ENCODE measurements around the gene HEG1. TPM values are rescaled to one million over a fixed set of nuclear protein-coding genes. Genes with fewer than 3 reads are reported as not detected.
A peak's percentile ranks its signal among the peaks of the same experiment; 100 is the strongest.

HEG1 gene
- total RNA-seq, 1 experiment from 2014 or later = 6.3 TPM

DNA sequence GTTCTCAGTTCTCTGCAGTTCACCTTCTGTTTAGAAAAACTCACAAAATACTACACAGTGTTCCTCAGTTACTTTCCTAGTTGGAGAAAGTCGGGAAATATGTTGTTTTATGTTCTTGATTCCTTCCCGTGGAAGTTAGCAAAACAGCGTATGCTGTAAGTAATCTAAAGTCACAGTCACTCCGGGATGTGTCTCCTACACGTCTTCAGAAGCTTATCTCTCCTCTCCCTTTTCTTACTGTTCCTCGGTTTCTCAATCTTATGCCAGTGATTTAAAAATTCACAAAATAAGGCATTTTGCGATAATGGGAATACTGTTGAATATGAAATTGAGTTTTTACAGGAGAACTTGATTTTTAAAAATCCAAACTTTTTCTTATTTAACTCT, 1.7 kb downstream of the HEG1 start:
- in situ Hi-C loops (cut with HindIII; ENCODE audit: low pct_unique_long_range_greater_than_20kb, low sequenced_read_pairs) = no loop called here
- DNase-seq (ENCODE audit: low read depth, low spot score) = no peak

DNA sequence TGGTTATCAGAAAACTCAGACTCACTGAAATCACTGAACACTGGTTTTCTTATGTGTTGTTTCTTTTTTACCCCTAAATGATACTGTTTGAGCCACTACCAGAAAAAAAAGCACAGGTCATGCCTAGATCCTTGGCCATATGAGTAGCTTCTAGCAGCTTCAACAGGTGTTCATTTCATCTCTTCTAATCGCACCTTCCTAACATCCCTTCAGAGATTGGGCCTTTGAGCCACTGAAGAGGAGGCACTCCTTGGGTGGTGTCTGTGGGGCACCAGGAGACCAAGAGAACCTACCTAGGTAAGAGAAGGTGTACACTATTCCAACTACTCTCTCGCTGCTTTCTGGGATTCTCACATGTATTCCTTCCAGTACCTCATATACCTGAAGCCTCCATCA, 2.5 kb downstream of the HEG1 start:
- in situ Hi-C loops (cut with HindIII; ENCODE audit: low pct_unique_long_range_greater_than_20kb, low sequenced_read_pairs) = no loop called here
- DNase-seq (ENCODE audit: low read depth, low spot score) = no peak

DNA sequence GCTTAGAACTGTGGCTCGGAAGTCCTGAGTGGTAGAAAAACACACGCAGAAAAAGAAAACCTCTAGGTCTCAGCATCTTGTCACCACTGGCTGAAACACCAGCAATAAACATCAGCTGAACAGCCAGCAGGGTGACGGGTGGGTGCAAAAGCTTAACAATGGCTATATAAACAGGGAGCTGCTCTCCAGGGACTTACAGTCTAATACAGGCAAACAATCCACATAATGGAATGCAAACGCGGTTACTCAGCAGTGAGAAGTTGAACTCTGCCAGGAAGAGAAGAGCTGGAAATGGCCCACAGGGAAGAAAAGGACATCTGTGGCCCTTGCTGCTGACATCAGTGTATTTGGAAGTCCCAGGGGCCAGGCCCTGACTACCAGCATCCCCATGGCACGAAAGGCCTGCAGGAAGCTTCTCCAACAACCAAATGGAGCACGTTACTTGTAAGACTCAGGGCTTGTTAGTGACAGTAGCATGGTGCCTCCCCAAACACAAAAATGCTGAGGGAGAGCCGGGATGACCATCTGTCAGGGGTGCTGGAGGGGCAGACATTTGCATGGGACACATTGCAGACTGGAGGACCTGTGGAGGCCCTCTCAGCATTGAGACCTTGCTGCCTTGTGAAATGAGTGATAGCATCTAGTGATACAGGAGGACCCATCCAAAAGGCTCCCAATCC, 3.0 kb downstream of the HEG1 start:
- DNase-seq (ENCODE audit: low read depth, low spot score) = peak; percentile 15
- in situ Hi-C loops (cut with HindIII; ENCODE audit: low pct_unique_long_range_greater_than_20kb, low sequenced_read_pairs) = no loop called here

DNA sequence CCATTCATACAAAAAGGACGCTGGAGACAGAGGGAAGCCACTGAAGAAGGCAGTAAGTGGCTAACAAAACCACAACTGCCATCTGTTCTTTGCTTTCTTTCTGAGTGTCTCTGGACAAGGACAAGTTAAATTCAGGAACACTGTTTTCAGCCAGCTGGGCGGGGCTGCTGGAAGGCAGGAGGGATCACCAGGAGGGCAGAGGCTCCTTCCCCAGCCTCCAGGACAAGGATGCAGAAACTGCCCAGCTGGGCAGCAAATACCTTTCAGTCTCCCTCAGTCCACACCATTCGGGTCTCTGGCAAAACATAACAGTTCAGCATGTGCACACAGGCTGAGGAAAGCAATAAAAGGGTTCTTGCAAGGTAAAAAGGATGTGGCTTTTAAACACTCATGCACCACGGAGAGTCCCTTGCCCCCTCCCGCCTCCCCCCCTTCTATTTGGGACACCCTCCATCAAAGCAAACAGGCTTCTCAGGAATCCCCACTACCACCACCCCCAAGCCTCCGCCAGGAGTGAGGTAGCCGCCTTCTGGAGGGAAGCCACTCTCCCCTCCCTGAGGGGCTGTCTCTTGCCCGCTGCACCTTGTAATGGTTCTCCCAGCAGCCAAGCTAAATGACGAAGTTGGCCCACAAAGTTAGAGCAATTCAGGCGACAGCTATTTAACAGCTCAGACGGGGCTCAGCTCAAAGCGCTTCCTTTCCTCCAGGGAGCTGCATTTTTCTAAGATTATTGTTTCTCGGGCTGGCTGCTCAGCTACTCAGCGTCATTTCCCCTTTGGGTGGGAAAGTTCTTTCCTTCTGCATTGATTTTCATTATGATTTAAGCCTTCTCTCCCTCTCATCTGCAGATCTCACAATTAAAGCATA, 3.8 kb downstream of the HEG1 start:
- in situ Hi-C loops (cut with HindIII; ENCODE audit: low pct_unique_long_range_greater_than_20kb, low sequenced_read_pairs) = no loop called here
- no peak for DNase-seq (ENCODE audit: low read depth, low spot score)

- in situ Hi-C loops (cut with HindIII; ENCODE audit: low pct_unique_long_range_greater_than_20kb, low sequenced_read_pairs) = no loop called here
- DNase-seq (ENCODE audit: low read depth, low spot score) = no peak
These were observed 4.6 kb downstream of the HEG1 start for GRCh38 chr3:125051205-125051604.

DNA sequence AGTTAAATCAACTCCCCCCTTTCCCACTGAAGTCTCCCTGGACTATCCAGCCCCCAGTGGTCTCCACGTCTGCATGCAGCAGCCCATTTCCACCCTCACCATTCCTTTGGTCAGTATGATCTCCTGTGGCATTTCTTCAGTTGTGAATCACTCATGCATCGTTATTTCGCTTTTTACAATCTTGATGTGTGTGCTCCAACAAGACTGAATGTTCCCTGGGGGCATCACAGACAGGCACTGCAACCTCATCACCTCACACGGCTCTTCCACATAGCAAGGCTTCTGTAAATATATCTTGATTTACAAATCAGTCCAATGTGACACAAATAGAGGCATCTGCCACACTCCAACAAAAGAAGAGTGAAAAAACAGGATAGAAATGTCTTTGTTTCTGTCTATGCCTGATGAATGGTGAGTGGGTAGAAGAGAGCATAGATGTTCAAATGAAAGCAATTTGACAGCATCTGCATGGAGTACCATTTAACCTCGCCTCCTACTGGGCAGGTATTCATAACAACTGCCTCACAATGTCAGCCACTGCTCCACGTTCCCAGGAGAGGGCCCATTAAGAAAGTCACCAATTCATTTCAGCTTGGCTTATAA, 5.2 kb downstream of the HEG1 start:
- no peak for DNase-seq (ENCODE audit: low read depth, low spot score)
- in situ Hi-C loops (cut with HindIII; ENCODE audit: low pct_unique_long_range_greater_than_20kb, low sequenced_read_pairs) = no loop called here

- DNase-seq (ENCODE audit: low read depth, low spot score) = no peak
- in situ Hi-C loops (cut with HindIII; ENCODE audit: low pct_unique_long_range_greater_than_20kb, low sequenced_read_pairs) = no loop called here
These were observed 7.5 kb downstream of the HEG1 start for GRCh38 chr3:125048282-125048681.

GRCh38 chr3:125045965-125046364, 9.8 kb downstream of the HEG1 start:
- in situ Hi-C loops (cut with HindIII; ENCODE audit: low pct_unique_long_range_greater_than_20kb, low sequenced_read_pairs) = no loop called here
- peak; percentile 36 for DNase-seq (ENCODE audit: low read depth, low spot score)

DNA sequence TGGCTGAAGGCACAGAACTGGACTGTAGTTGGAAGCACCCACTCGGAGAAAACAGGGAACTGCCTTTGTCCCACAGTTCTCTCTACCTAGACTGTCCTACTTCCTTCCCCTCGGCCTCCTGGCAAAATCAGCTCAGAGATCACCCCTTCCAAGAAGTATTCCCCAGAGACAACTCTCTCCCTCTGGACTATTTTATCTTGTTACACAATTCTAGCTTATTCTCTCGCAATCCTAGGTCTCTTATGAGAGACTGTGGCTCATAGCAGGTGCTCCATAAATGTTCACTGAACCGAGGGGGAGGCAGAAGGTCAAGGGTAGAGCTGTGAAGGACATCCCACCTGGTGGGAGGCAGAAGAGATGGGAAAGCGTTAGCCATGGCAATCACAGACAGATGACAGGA, 10.6 kb downstream of the HEG1 start:
- in situ Hi-C loops (cut with HindIII; ENCODE audit: low pct_unique_long_range_greater_than_20kb, low sequenced_read_pairs) = no loop called here
- no peak for DNase-seq (ENCODE audit: low read depth, low spot score)

- in situ Hi-C loops (cut with HindIII; ENCODE audit: low pct_unique_long_range_greater_than_20kb, low sequenced_read_pairs) = no loop called here
- no peak for DNase-seq (ENCODE audit: low read depth, low spot score)
These were observed 12.1 kb downstream of the HEG1 start for GRCh38 chr3:125043599-125044151.

DNA sequence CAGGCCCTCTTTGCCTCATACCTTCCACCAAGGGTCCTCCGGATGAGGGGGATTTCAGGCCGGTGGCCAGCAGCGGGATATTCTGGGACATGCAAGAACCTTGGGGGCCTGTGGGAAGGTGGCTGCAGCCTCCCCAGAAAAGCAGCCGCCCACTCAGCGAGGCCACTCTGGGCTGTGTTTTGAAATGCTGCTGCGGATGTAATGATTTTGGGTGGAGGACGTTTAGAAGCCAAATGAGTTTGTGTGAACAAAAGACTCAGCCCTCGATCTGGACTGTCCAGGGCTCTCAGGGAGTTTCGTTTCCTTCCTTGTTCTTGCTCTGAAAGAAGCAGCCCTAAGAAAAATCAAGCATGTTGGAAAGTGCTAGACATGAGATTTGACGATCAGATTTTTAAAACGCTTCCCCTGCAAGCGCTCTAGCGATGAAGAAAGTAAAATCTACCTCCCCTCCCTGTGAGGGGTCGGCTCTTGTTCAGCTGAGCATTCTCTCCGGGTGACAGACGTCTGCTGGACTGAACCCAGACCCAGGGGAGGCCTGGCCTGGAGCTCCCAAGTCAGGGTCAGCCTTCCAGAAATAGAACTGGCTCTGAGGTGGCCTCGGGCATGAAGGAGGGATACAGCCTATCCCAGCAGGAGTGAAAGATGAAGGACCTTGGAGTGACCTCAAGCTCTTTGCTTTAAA, 12.9 kb downstream of the HEG1 start:
- no peak for DNase-seq (ENCODE audit: low read depth, low spot score)
- in situ Hi-C loops (cut with HindIII; ENCODE audit: low pct_unique_long_range_greater_than_20kb, low sequenced_read_pairs) = no loop called here

DNA sequence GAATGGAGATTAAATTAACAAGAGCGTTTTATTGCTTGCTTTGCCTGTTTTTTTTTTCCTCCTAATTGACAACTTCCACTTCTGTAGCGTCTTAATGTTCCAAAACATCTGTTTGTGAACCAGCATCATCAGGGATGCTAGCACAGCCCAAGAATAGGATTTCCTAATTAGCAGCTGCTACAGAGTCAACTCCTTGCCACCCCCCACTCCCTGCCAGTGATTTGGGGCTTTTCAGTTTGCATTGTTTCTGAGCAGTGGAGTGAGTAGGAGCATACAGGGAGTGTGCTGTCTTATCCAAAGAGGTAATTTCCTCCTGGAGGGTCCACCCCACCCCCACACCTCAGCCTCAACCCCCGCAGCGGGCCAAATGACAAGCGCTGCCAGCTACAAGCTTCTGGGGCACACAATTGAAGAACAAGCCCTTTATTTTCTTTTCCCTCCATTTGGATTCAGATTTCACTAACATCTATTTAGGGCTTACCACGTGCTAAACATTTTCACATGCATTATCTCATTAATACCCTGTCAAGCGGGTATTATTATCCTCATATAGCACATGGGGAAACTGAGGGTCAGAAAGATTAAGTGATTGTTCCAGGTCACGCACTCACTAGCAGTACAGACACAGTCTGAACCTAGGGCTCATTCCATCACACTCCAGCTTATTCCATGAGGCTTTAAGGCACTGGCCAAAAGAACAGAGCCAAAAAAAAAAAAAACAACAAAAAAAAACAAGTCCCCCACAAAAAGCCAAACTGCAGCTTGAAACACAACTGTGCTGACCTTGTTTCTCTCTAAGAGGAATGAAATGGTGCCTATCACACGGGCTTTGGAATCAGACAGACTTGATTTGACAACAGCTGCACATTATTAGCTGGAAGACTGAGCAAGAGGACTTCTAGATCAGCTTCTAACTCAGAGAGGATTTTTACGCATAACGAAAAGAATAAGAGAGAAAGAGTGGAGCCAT, 16.4 kb downstream of the HEG1 start:
- DNase-seq (ENCODE audit: low read depth, low spot score) = no peak
- in situ Hi-C loops (cut with HindIII; ENCODE audit: low pct_unique_long_range_greater_than_20kb, low sequenced_read_pairs) = no loop called here

DNA sequence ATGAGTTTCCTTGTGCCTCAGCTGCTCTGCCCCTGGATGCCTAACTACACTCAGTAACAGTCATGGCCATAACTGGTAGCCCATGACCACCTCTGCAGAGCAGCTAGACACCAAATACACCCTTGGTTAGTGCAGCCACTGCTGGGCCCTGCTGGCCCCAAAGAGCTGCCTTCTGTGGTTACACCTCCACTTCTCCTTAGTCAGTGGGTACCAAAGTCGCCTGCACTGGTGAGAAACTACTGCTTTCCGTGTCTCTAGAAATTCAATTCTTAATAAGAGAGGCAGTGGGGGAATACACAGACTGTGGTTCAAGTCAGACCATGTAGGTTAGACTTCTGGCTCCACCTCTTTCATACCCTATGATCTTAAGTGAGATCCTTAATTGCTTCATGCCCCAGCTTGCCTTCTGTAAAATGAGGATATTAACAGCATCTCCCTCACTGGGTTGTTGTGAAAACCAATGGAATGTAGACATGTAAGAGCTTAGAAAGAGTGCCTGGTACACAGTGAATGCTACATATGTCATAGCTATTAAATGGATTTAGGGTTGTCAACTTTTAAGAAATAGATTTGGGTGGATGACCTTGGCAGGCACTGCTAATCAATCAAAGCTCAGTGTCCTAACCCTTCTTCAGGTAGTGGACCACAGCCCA, 18.2 kb downstream of the HEG1 start:
- DNase-seq (ENCODE audit: low read depth, low spot score) = no peak
- in situ Hi-C loops (cut with HindIII; ENCODE audit: low pct_unique_long_range_greater_than_20kb, low sequenced_read_pairs) = no loop called here

GRCh38 chr3:125035217-125035616, 20.6 kb downstream of the HEG1 start:
- in situ Hi-C loops (cut with HindIII; ENCODE audit: low pct_unique_long_range_greater_than_20kb, low sequenced_read_pairs) = no loop called here

DNA sequence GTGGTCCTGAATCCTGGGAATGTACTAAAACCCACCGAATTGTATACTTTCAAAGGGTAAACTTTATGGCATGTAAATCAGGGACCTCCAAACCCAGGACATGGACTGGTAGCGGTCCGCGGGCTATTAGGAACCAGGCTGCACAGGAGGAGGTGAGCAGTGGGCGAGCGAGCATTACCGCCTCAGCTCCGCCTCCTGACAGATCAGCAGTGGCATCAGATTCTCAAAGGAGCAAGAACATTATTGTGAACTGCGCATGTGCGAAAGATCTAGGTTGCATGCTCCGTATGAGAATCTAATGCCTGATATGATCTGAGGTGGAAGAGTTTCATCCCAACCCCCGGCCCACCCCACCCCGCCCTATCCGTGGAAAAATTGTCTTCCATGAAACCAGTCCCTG, 22.2 kb downstream of the HEG1 start:
- no peak for DNase-seq (ENCODE audit: low read depth, low spot score)
- in situ Hi-C loops (cut with HindIII; ENCODE audit: low pct_unique_long_range_greater_than_20kb, low sequenced_read_pairs) = no loop called here

More at GRCh38 chr3:125035217-125035616, 20.6 kb downstream of the HEG1 start:
- no peak for DNase-seq (ENCODE audit: low read depth, low spot score)

DNA sequence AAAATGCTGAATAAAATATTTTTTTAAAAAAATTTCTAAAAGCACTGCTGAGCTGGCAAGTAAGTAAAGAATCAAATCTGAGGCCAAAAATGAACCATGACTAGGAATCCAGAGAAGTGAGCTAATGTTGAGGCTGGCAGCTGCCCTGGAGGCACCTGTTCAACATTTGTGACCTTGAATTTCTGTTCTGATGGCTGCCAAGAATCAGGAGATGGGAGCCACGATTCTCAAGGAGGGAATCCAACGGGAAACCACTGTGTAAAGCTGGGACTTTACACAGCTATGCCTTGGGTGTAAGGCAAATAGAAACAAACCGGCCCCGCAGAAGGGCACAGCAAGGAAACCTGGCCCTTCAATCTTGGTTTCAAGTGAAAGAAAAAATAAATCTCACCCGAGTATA, 22.7 kb downstream of the HEG1 start:
- in situ Hi-C loops (cut with HindIII; ENCODE audit: low pct_unique_long_range_greater_than_20kb, low sequenced_read_pairs) = no loop called here
- DNase-seq (ENCODE audit: low read depth, low spot score) = no peak

Measured in SK-MEL-5 (cell line).